Peyer's patch (tissue), 4 donors: ENCODE results near the gene FGGY.

ENCODE experiments used
- POLR2A ChIP-seq, 2 donors: fragments of 450-650 bp; IDR thresholded peaks; one replicate each; pipeline ENCODE4 v1.5.1; 2017; ENCODE audit warnings: antibody characterized with exemption in 2 of 2, mild to moderate bottlenecking in 2 of 2, moderate library complexity in 2 of 2
- TF ChIP-seq, protein P1 (sequence below), 6 experiments: fragments of 450-650 bp in 4 of 6; fragments of 200-600 bp in 2 of 6; sonication (generic) in 1 of 6; IDR thresholded peaks; one replicate each; pipeline ENCODE4 v1.5.1; 2017 to 2019; ENCODE audit warnings: antibody characterized with exemption in 6 of 6, mild to moderate bottlenecking in 3 of 6, moderate library complexity in 1 of 6

GRCh38 chr1:59765011-59765730, 468.3 kb downstream of the FGGY start:
- TF ChIP-seq, protein P1, sequence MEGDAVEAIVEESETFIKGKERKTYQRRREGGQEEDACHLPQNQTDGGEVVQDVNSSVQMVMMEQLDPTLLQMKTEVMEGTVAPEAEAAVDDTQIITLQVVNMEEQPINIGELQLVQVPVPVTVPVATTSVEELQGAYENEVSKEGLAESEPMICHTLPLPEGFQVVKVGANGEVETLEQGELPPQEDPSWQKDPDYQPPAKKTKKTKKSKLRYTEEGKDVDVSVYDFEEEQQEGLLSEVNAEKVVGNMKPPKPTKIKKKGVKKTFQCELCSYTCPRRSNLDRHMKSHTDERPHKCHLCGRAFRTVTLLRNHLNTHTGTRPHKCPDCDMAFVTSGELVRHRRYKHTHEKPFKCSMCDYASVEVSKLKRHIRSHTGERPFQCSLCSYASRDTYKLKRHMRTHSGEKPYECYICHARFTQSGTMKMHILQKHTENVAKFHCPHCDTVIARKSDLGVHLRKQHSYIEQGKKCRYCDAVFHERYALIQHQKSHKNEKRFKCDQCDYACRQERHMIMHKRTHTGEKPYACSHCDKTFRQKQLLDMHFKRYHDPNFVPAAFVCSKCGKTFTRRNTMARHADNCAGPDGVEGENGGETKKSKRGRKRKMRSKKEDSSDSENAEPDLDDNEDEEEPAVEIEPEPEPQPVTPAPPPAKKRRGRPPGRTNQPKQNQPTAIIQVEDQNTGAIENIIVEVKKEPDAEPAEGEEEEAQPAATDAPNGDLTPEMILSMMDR (IDR thresholded peaks at IDR 0.05): no peak
- TF ChIP-seq POLR2A (IDR thresholded peaks at IDR 0.05): no peak
